Measurements from ENCODE around the gene TMEM14C.
A peak's percentile ranks its signal among the peaks of the same experiment; 100 is the strongest.
"Not testable (repeated sequence)": the region's sequence is repeated elsewhere in the genome, so short reads cannot be mapped to it uniquely, and the experiment has no call there.

Gene TMEM14C

GRCh38 chr6:10720960-10721849, 1.7 kb upstream of the TMEM14C start:
- DNase-seq, result not testable (repeated sequence)

DNA sequence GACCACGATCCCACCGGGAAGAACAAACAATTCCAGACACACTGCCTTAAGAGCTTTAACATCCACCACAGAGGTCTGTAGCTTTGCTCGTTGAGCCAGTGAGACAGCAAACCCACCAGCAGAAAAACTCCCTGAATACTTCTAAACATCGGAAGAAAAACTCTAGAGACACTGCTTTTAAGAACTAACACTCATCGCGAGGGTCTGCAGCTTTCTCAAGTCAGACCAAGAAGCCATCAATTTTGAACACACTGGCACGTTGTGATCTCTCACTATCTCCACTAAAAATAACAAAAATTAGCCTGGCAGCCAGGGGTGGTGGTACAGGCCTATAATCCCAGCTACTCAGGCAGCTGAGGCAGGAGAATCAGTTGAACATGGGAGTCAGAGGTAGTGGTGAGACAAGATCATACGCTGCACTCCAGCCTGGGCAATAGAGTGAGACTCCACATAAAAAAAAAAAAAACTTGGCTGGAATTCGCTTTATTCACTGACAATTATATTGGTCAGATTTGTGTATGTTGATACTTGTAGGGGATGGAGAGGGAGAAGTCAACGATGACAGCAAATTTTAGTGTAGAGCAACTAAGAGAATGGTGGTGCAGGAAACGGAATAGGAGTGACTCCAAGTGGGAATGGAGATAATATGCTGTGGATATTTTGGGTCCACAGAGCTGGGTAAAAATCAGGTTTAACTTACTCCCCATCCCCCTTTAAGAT, 860 bp upstream of the TMEM14C start:
- DNase-seq, result no peak

DNA sequence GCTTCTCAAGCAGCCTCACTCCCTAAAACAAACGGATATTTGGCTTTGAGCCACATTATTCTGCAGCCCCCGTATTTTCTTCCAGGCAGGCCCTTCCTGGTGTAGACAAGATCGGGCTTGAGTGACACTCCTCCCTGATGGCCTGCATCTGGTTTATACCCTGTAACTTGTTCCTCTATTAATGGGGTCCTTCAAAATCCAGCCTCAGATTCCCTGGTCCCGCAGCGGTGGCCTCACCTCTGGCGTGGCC, 375 bp upstream of the TMEM14C start:
- DNase-seq, result no peak

GRCh38 chr6:10723567-10723881, 654 bp downstream of the TMEM14C start:
- peak in 1 of 3 donors; percentile 32 for DNase-seq

DNA sequence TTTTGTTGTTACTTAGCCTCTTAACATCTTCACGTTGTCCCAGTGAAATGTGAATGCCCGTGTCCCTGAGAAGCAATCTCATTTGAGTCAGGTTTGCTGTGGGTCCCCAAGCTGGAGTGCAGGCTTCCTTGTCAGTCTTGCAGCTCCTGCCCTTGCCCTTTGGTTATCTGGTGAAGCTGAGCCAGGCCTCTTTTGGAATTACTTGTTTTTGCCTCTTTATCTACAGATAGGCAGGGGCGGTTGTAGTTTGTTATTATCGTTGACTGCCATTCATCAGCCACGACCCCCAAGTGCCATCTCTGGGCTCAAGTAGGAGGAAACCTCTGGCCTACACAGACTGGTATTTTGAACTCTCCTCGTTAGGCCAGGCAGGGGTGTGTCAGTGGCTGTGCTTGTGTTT, 2.2 kb downstream of the TMEM14C start:
- no peak for DNase-seq

DNA sequence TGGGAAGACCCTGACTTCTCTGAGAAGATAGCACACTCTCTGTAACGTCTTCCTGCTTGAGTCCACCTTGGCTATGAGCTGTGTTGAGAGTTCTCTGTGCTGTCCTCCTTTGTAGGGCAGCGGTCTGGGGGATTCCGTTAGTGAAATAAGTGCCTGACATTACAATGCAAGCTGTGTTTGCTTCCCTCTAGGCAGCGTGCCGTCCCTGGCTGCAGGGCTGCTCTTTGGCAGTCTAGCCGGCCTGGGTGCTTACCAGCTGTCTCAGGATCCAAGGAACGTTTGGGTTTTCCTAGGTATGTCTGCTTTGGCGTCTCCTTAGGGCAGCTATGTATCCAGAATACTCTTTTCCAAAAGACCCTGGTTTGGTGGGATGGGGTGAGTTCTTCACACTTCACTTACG, 2.8 kb downstream of the TMEM14C start:
- DNase-seq, result no peak

DNA sequence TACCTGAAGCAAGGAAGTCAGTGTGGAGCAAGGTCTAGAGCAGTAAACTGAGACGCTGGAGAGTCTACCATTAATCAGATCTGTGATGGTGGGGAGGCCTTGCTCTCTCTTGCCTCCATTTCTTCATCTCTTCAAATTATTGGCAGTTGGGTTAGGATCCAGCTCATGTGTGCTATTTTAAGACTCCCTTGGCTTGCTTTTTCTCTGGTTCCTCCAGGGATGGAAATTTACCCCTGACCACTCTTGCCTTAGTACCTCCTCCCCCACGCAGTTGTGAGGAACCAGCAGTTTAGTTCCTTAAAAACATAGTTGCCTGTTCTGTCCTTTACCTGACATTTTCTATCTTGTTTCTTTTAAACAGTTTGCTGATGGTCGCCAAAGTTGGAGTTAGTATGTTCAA, 7.4 kb downstream of the TMEM14C start:
- peak; percentile 35 to 43 (median 35) for DNase-seq

GRCh38 chr6:10733151-10733715, 10.4 kb downstream of the TMEM14C start:
- no peak for DNase-seq

DNA sequence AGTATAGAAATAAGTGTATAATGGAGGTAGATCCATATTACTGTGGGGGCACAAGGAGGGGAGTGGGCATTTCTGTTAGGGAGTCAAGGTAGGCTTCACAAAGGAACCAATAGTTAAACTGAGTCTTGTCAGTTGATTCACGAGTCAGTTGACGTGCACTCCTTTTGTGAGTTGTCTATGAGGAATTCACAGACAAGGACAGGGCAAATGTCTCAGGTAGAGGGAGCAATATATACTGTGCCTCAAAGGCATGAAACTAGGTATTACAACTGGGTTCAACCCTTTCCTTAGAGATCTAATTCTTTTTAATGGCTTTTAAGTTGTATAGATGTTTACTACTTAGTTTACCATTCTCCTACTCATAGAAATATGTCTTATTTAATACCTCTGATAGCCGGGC, 11.0 kb downstream of the TMEM14C start:
- no peak for DNase-seq

GRCh38 chr6:10736731-10737130, 13.9 kb downstream of the TMEM14C start:
- DNase-seq, result no peak

- no peak for DNase-seq
Measured at GRCh38 chr6:10740061-10740460, 17.2 kb downstream of the TMEM14C start.

- not testable (repeated sequence) for DNase-seq
Measured at GRCh38 chr6:10741643-10742042, 18.8 kb downstream of the TMEM14C start.

GRCh38 chr6:10742251-10742650, 19.4 kb downstream of the TMEM14C start:
- no peak for DNase-seq

GRCh38 chr6:10743515-10743914, 20.6 kb downstream of the TMEM14C start:
- no peak for DNase-seq

- no peak for DNase-seq
Measured at GRCh38 chr6:10745116-10745515, 22.2 kb downstream of the TMEM14C start.

GRCh38 chr6:10746915-10747250, 24.0 kb downstream of the TMEM14C start:
- DNase-seq, result no peak

- peak; percentile 98 to 100 (median 100) for DNase-seq
Measured at GRCh38 chr6:10747251-10747972, 24.5 kb downstream of the TMEM14C start, which contains the start of gene TMEM14B. TSS of gene TMEM14B (plus strand) at chr6:10747805. CDS start at chr6:10749246, 1,441 bp downstream.

DNA sequence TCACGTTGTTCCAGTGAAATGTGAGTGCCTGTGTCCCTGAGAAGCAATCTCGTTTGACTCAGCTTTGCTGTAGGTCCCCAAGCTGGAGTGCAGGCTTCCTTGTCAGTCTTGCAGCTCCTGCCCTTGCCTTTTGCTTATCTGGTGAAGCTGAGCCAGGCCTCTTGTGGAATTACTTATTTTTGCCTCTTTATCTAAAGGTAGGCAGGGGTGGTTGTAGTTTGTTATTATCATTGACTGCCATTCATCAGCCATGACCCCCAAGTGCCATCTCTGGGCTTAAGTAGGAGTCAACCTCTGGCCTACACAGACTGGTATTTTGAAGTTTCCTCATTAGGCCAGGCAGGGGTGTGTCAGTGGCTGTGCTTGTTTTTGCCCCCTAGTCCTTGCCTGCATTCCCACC, 26.9 kb downstream of the TMEM14C start:
- DNase-seq, result no peak

- not testable (repeated sequence) for DNase-seq
Measured at GRCh38 chr6:10750568-10750967, 27.7 kb downstream of the TMEM14C start.

GRCh38 chr6:10751757-10752156, 28.9 kb downstream of the TMEM14C start:
- not testable (repeated sequence) for DNase-seq

- DNase-seq, result no peak
Measured at GRCh38 chr6:10756085-10756484, 33.2 kb downstream of the TMEM14C start.

DNA sequence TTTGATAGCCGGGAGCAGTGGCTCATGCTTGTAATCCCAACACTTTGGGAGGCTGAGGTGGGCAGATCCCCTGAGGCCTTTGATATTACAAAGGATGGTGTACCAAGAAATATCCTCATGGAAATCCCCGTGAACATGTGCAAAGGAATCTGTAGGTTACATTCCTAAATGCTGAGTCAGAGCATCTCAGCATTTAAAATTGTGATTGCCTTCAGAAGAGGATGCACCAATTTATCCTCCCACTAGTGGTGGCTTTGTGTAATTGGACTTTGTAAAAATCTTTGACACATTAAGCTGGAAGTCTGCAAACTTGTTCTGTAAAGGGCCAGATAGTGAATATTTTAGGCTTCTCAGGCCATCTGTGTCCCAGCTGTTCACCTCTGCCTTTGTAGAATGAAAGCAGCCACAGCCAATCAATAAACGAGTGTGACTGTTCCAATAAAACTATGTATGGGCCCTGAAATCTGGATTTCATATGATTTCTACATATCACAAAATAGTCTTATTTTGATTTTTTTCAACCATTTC, 36.5 kb downstream of the TMEM14C start:
- peak; percentile 54 to 73 (median 68) for DNase-seq

DNA sequence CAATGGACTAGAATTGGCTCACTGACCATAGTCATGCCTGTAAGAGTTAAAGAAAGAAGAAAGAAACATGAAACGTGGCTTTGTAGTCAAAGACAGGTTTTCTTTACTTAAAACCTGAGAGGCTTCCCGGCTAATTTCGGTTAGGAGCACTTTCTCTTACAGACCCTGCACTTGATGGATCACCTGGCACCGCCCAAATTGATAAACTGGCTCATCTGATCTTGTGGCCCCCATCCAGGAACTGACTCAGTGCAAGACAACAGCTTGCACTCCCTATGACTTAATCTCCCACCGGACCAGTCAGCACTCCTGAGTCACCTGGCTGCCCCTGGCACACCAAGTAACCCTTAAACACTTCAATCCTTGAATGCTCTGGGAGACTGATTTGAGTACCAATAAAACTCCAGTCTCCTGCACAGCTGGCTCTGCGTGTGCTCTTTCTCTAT, 37.0 kb downstream of the TMEM14C start:
- DNase-seq, result no peak
